HG03135 (cell line): ENCODE measurements around the gene SH3RF3.

Experiments used
- ATAC-seq: cut with Tn5 transposase; IDR thresholded peaks from one replicate; pipeline ENCODE4 v1.9.1; 2021; ENCODE audit warnings: mild to moderate bottlenecking, moderate library complexity; ENCODE audit not compliant: unreplicated experiment

The SH3RF3 gene

GRCh38 chr2:109456776-109457175 is 327.8 kb downstream of the SH3RF3 start:
- ATAC-seq, result no peak

- no peak for ATAC-seq
Observed at GRCh38 chr2:109457366-109457765, 328.4 kb downstream of the SH3RF3 start.

GRCh38 chr2:109457794-109458193 is 328.8 kb downstream of the SH3RF3 start:
- ATAC-seq, result no peak

- ATAC-seq, result no peak
Observed at GRCh38 chr2:109458512-109458911, 329.5 kb downstream of the SH3RF3 start.

DNA sequence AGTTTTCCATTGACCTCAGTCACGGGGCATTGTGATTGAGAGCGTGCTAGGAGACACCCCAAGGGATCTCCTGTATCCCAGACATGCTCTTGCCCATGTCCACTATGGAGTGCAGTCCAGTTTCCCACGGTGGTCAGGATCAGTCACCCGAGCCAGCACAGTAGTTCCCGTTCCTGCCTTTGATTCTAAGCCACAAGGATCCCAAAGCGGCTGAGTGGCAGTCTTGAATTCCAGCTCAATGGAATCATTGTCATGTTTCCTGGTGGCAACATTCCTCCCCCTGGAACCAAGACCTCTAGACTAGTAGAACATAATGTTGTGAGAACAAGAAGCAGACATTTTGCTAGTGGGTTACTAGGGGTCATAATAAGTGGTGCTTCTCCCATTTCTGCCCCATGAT is 330.5 kb downstream of the SH3RF3 start:
- ATAC-seq, result no peak

GRCh38 chr2:109460553-109461324 is 331.7 kb downstream of the SH3RF3 start:
- ATAC-seq, result no peak

DNA sequence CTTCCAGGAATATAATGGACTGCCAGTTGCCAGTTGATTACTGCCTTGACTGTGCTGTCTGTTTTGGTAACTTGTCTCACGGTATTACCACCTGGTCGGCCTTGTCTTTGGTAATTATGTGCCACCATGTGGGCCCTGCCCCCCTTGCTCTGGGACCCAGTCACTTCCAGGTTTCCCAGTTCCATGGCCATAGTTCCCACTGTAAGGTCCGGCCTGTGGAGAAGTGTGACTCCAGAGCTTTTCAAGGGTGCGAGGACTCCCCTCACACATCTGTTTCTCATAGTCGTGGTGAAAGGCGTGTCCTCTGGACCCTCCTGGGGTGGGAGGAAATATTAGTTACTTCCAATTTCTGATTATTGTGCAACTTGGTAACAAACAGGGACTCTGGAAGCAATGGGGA is 334.2 kb downstream of the SH3RF3 start:
- no peak for ATAC-seq

- ATAC-seq, result no peak
Observed at GRCh38 chr2:109463891-109464290, 334.9 kb downstream of the SH3RF3 start.

GRCh38 chr2:109466674-109467575 is 337.9 kb downstream of the SH3RF3 start:
- no peak for ATAC-seq

DNA sequence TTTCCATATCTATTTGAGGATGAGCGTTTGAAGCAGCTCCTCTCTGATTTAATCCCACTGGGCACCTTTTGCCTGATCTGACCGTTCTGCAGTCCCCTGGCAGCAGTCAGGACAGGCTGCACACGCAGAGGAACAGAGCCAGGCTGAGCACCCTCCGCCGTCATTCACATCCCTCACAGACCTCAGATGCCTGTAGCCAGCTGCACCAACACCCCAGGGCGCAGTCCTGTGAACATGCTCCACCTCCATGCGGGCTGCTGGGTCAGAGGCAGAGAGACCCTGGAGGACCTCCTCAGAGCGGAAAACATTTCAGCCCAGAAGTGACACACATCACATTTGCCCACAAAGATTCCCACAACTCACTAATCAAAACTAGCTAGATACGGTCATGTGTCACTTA is 338.7 kb downstream of the SH3RF3 start:
- ATAC-seq, result no peak

- ATAC-seq, result no peak
Observed at GRCh38 chr2:109468893-109469292, 339.9 kb downstream of the SH3RF3 start.

- no peak for ATAC-seq
Observed at GRCh38 chr2:109471658-109472057, 342.7 kb downstream of the SH3RF3 start.

DNA sequence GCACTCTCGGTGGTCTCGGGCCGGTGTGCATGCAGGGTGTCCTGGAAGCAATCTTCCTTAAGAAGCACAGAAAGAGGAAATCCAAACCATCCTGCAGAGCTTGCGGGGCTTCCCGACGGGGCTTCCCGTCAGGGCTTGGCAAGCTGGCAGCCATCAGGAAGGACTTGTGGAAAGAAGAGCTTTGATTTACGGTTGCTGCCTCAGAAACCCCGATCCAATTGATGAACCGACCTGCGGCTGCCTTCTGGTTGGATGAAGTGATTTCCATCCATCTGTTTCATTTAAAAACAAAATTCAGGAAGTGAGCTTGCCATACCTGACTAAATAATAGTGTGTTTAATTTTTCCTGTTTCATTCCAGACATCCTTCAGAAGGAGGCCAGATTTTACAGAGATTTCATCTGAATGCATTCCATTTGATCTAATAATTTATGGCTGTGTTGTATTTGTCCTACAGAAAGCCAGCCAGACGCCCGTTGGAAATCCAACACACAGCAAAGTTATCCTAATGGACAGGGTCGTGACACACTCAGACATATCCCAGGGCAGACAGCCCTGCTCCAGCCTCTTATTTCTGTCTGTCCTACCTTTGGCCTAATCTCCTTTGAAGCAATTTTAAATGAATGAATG is 343.4 kb downstream of the SH3RF3 start:
- ATAC-seq, result no peak

DNA sequence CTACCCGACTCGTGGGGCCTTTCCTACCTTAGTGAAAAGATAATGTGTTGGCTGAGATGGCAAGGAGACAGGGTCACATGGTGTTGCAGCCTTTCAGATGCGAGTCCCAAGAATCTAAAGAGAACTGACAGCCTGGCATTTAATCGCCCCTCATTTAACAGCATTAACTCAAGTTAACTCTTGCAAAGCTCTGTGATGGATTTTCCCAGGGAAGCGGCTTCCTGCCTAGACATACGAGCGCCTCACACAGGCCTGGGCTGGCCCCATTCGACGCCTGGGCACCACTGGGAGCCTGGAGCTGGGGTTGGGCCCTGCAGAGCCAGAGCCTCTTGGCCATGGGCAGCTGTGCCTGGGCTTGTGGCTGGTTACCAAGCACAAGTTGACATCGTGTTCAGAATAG is 344.0 kb downstream of the SH3RF3 start:
- no peak for ATAC-seq

GRCh38 chr2:109473616-109474318 is 344.8 kb downstream of the SH3RF3 start:
- ATAC-seq, result no peak

- no peak for ATAC-seq
Observed at GRCh38 chr2:109474319-109474825, 345.4 kb downstream of the SH3RF3 start.

- no peak for ATAC-seq
Observed at GRCh38 chr2:109475531-109476210, 346.7 kb downstream of the SH3RF3 start.

- no peak for ATAC-seq
Observed at GRCh38 chr2:109476641-109477441, 347.8 kb downstream of the SH3RF3 start.

GRCh38 chr2:109478906-109479493 is 350.0 kb downstream of the SH3RF3 start:
- no peak for ATAC-seq
